ENCODE results near the gene SHC1. TPM values are rescaled to one million over a fixed set of nuclear protein-coding genes. Genes with fewer than 3 reads are reported as not detected.

The SHC1 gene
- total RNA-seq, 1 donor from 2014 or later, result 36.0 TPM

- Histone ChIP-seq H3K9ac (ENCODE audit: low read depth in 1 of 3, low read length in 3 of 3) (peak overlapping the region; percentile 60 to 83 (median 76)), H3K27ac (ENCODE audit: low read depth, low read length) (peak overlapping the region; percentile 97), H3K4me3 (ENCODE audit: low read length in 3 of 3) (peak overlapping the region; percentile 41 to 60 (median 55)), H3K9me3 (ENCODE audit: control insufficient read depth in 3 of 3, low read length in 3 of 3) (no peaks in the 10 kb centered on the region), H3K4me1 (ENCODE audit: control insufficient read depth in 3 of 3, insufficient read depth in 3 of 3, low read length in 3 of 3) (peaks cover 65 to 90% (median 81%) of the 10 kb centered on the region in 3 donors), H3K36me3 (ENCODE audit: control insufficient read depth in 3 of 3, insufficient read depth in 3 of 3, low read length in 3 of 3) (peaks cover 0 to 6% (median 3%) of the 10 kb centered on the region in 3 donors), H3K27me3 (ENCODE audit: control insufficient read depth in 3 of 3, insufficient read depth in 3 of 3, low read length in 3 of 3) (no peaks in the 10 kb centered on the region)
These were observed 38.7 kb upstream of the SHC1 start for GRCh38 chr1:155009221-155009711.

- Histone ChIP-seq H3K27me3 (ENCODE audit: control insufficient read depth in 3 of 3, insufficient read depth in 3 of 3, low read length in 3 of 3) (no peaks in the 10 kb centered on the region), H3K36me3 (ENCODE audit: control insufficient read depth in 3 of 3, insufficient read depth in 3 of 3, low read length in 3 of 3) (no peaks in the 10 kb centered on the region), H3K9me3 (ENCODE audit: control insufficient read depth in 3 of 3, low read length in 3 of 3) (no peaks in the 10 kb centered on the region), H3K9ac (ENCODE audit: low read depth in 1 of 3, low read length in 3 of 3) (peak overlapping the region; percentile 76 to 83 (median 77)), H3K4me3 (ENCODE audit: low read length in 3 of 3) (peak overlapping the region; percentile 41 to 60 (median 55)), H3K27ac (ENCODE audit: low read depth, low read length) (peak overlapping the region; percentile 97), H3K4me1 (ENCODE audit: control insufficient read depth in 3 of 3, insufficient read depth in 3 of 3, low read length in 3 of 3) (peaks cover 67 to 92% (median 79%) of the 10 kb centered on the region in 3 donors)
These were observed 37.7 kb upstream of the SHC1 start for GRCh38 chr1:155008015-155008941.

- Histone ChIP-seq H3K4me1 (ENCODE audit: control insufficient read depth in 3 of 3, insufficient read depth in 3 of 3, low read length in 3 of 3) (peaks cover 62 to 87% (median 70%) of the 10 kb centered on the region in 3 donors), H3K4me3 (ENCODE audit: low read length in 3 of 3) (peak overlapping the region in 2 of 3 donors; percentile 55 to 60), H3K27ac (ENCODE audit: low read depth, low read length) (peak overlapping the region; percentile 97), H3K36me3 (ENCODE audit: control insufficient read depth in 3 of 3, insufficient read depth in 3 of 3, low read length in 3 of 3) (no peaks in the 10 kb centered on the region), H3K9ac (ENCODE audit: low read depth in 1 of 3, low read length in 3 of 3) (peak overlapping the region; percentile 10 to 83 (median 76)), H3K27me3 (ENCODE audit: control insufficient read depth in 3 of 3, insufficient read depth in 3 of 3, low read length in 3 of 3) (no peaks in the 10 kb centered on the region), H3K9me3 (ENCODE audit: control insufficient read depth in 3 of 3, low read length in 3 of 3) (no peaks in the 10 kb centered on the region)
These were observed 36.8 kb upstream of the SHC1 start for GRCh38 chr1:155007251-155007828.

- peak overlapping the region; percentile 9 to 35 (median 14) for H3K4me3 ChIP-seq (ENCODE audit: low read length in 3 of 3)
- H3K9me3 ChIP-seq (ENCODE audit: control insufficient read depth in 3 of 3, low read length in 3 of 3), result no peaks in the 10 kb centered on the region
- no peaks in the 10 kb centered on the region for H3K27me3 ChIP-seq (ENCODE audit: control insufficient read depth in 3 of 3, insufficient read depth in 3 of 3, low read length in 3 of 3)
- peaks cover 55 to 80% (median 63%) of the 10 kb centered on the region in 3 donors for H3K4me1 ChIP-seq (ENCODE audit: control insufficient read depth in 3 of 3, insufficient read depth in 3 of 3, low read length in 3 of 3)
- H3K36me3 ChIP-seq (ENCODE audit: control insufficient read depth in 3 of 3, insufficient read depth in 3 of 3, low read length in 3 of 3), result no peaks in the 10 kb centered on the region
- H3K9ac ChIP-seq (ENCODE audit: low read depth in 1 of 3, low read length in 3 of 3), result peak overlapping the region in 2 of 3 donors; percentile 16 to 61
- H3K27ac ChIP-seq (ENCODE audit: low read depth, low read length), result peak overlapping the region; percentile 97
These were observed 36.1 kb upstream of the SHC1 start for GRCh38 chr1:155006601-155007101.

GRCh38 chr1:155005076-155006011 is 34.8 kb upstream of the SHC1 start:
- peak overlapping the region; percentile 61 to 75 (median 69) for H3K9ac ChIP-seq (ENCODE audit: low read depth in 1 of 3, low read length in 3 of 3)
- H3K4me3 ChIP-seq (ENCODE audit: low read length in 3 of 3), result peak overlapping the region in 2 of 3 donors; percentile 14 to 96

GRCh38 chr1:155004352-155005075 is 34.0 kb upstream of the SHC1 start:
- Histone ChIP-seq H3K9ac (ENCODE audit: low read depth in 1 of 3, low read length in 3 of 3) (peak overlapping the region; percentile 69 to 96 (median 86)), H3K4me3 (ENCODE audit: low read length in 3 of 3) (peak overlapping the region; percentile 75 to 96 (median 95)), H3K4me1 (ENCODE audit: control insufficient read depth in 3 of 3, insufficient read depth in 3 of 3, low read length in 3 of 3) (peaks cover 58 to 66% (median 61%) of the 10 kb centered on the region in 3 donors), H3K36me3 (ENCODE audit: control insufficient read depth in 3 of 3, insufficient read depth in 3 of 3, low read length in 3 of 3) (no peaks in the 10 kb centered on the region), H3K27me3 (ENCODE audit: control insufficient read depth in 3 of 3, insufficient read depth in 3 of 3, low read length in 3 of 3) (no peaks in the 10 kb centered on the region), H3K27ac (ENCODE audit: low read depth, low read length) (peak overlapping the region; percentile 97), H3K9me3 (ENCODE audit: control insufficient read depth in 3 of 3, low read length in 3 of 3) (no peaks in the 10 kb centered on the region)

More at GRCh38 chr1:155005076-155006011, 34.8 kb upstream of the SHC1 start:
- Histone ChIP-seq H3K4me1 (ENCODE audit: control insufficient read depth in 3 of 3, insufficient read depth in 3 of 3, low read length in 3 of 3) (peaks cover 54 to 68% (median 59%) of the 10 kb centered on the region in 3 donors), H3K27me3 (ENCODE audit: control insufficient read depth in 3 of 3, insufficient read depth in 3 of 3, low read length in 3 of 3) (no peaks in the 10 kb centered on the region), H3K9me3 (ENCODE audit: control insufficient read depth in 3 of 3, low read length in 3 of 3) (no peaks in the 10 kb centered on the region), H3K27ac (ENCODE audit: low read depth, low read length) (peak overlapping the region; percentile 97), H3K36me3 (ENCODE audit: control insufficient read depth in 3 of 3, insufficient read depth in 3 of 3, low read length in 3 of 3) (no peaks in the 10 kb centered on the region)

- Histone ChIP-seq H3K9me3 (ENCODE audit: control insufficient read depth in 3 of 3, low read length in 3 of 3) (no peaks in the 10 kb centered on the region), H3K4me3 (ENCODE audit: low read length in 3 of 3) (peak overlapping the region; percentile 95 to 97 (median 96)), H3K9ac (ENCODE audit: low read depth in 1 of 3, low read length in 3 of 3) (peak overlapping the region; percentile 92 to 97 (median 96)), H3K27me3 (ENCODE audit: control insufficient read depth in 3 of 3, insufficient read depth in 3 of 3, low read length in 3 of 3) (no peaks in the 10 kb centered on the region), H3K4me1 (ENCODE audit: control insufficient read depth in 3 of 3, insufficient read depth in 3 of 3, low read length in 3 of 3) (peaks cover 60 to 62% (median 61%) of the 10 kb centered on the region in 3 donors), H3K36me3 (ENCODE audit: control insufficient read depth in 3 of 3, insufficient read depth in 3 of 3, low read length in 3 of 3) (no peaks in the 10 kb centered on the region), H3K27ac (ENCODE audit: low read depth, low read length) (peak overlapping the region; percentile 97)
These were observed 33.3 kb upstream of the SHC1 start for GRCh38 chr1:155003766-155004351.

GRCh38 chr1:155003227-155003765 is 32.7 kb upstream of the SHC1 start:
- H3K4me3 ChIP-seq (ENCODE audit: low read length in 3 of 3), result peak overlapping the region; percentile 95 to 97 (median 96)

More at GRCh38 chr1:155003227-155003765, 32.7 kb upstream of the SHC1 start:
- Histone ChIP-seq H3K36me3 (ENCODE audit: control insufficient read depth in 3 of 3, insufficient read depth in 3 of 3, low read length in 3 of 3) (no peaks in the 10 kb centered on the region), H3K27ac (ENCODE audit: low read depth, low read length) (peak overlapping the region; percentile 97), H3K9ac (ENCODE audit: low read depth in 1 of 3, low read length in 3 of 3) (peak overlapping the region; percentile 92 to 97 (median 96)), H3K4me1 (ENCODE audit: control insufficient read depth in 3 of 3, insufficient read depth in 3 of 3, low read length in 3 of 3) (peaks cover 54 to 57% (median 56%) of the 10 kb centered on the region in 3 donors), H3K27me3 (ENCODE audit: control insufficient read depth in 3 of 3, insufficient read depth in 3 of 3, low read length in 3 of 3) (no peaks in the 10 kb centered on the region), H3K9me3 (ENCODE audit: control insufficient read depth in 3 of 3, low read length in 3 of 3) (no peaks in the 10 kb centered on the region)
